HG03521 (cell line): ENCODE data around the gene OMA1.
"Not testable (repeated sequence)": the region's sequence is repeated elsewhere in the genome, so short reads cannot be mapped to it uniquely, and the experiment has no call there.

Source experiments
- ATAC-seq: cut with Tn5 transposase; IDR thresholded peaks from one replicate; pipeline ENCODE4 v1.9.1; 2021; ENCODE audit warnings: mild to moderate bottlenecking, moderate library complexity; ENCODE audit not compliant: unreplicated experiment

OMA1 gene

DNA sequence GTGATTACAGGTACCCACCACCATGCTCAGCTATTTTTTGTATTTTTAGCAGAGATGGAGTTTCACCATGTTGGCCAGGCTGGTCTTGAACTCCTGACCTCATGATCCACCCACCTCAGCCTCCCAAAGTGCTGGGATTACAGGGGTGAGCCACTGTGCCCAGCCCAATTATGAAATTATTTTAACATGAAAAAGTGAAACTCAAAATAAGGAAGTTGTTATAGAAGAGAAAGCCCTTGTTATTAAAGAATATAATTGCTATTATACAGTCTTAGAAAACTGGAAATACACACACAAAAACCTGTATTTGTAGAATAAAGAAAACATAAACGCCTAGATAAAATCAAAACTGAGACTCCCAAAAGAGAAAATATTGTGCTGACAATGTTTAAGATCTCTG, 14.7 kb downstream of the OMA1 start:
- ATAC-seq = not testable (repeated sequence)

DNA sequence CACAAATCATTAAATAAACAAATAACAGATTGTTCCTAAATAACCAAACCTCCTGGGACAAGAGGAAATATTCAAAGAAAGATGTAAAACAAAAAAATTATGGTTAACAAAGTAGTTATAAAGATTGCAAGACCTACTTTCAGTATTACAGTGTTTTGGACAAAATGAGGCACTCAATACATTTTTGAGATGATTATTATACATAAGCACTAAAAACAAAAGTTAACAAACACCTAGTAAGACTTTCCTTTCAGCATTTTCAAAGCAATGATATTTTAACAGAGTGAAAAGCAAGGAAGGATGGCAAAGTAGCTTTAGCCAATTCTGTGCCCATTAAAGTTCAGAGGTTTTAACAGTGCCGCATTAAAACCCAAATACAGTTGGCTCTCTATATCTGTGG, 17.2 kb downstream of the OMA1 start:
- ATAC-seq = no peak

DNA sequence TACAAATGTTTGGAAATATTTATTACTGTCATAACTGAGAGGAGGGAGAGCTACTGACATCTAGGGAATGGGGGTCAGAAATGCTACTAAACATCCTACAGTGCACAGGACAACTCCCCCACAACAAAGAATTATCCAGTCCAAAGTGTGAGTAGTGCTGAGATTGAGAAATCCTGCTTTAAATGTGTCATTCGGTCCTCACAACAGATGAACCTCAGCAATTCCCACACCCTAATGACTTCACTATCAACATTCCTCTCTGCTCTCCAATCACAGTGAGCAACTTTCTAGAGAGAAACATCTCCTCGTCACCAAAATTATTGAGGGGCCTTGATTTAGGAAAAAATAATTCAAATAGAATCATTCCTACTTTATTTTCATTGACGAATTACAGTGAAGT, 18.0 kb downstream of the OMA1 start:
- ATAC-seq = no peak

DNA sequence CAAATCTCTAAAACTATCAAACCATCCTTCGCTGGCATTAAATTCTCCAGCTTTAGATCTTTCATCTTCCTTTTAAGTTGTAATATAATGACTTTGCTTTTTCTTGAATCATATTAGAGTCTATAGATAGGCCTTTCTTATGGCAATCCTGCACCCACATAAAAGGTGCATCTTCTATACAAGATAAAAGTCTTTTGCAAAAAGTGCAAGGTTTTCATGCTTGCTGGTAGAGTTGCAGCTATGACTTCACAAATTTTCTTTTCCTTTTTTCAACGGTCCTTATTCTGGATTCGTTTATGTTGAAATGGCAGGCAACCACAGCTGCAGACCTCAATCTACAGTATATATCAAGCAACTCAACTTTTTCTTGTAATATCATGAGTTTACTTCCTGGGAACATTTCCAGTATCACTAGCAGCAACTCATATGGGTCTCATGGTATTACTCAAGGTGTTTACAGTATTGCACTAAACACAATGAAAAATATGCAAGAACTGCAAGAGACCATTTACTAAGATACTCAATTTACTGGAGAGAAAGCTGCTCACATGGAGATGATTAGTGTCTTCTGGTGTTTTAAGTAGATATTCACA, 22.1 kb downstream of the OMA1 start:
- no peak for ATAC-seq

DNA sequence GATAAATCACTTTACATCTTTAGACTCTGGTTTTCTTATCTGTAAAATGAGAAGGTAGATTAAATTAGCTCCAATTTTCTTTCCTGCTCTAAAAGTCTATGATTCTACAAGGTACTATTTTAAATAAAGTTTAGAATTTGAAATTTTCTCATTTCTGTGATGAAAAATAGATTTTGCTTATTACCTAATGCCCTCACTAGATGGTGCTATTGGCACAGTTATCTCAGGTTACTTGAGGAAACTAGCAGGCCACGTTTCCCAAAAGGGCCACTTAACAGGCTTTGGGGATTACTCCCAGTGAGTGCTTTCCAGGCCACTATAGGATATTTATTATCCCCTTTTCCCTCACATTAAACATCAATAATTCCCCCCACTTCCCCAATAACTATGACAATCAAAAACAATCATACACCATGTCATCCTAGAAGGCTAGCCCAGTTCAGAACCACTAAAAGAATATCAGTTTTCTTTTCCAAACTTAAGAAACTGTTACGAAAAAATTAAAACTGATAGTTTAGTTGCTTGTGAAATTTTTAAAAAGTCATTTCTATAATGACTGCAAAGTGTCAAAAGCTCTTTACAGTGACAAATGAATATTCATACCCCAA, 30.6 kb downstream of the OMA1 start:
- ATAC-seq = no peak

DNA sequence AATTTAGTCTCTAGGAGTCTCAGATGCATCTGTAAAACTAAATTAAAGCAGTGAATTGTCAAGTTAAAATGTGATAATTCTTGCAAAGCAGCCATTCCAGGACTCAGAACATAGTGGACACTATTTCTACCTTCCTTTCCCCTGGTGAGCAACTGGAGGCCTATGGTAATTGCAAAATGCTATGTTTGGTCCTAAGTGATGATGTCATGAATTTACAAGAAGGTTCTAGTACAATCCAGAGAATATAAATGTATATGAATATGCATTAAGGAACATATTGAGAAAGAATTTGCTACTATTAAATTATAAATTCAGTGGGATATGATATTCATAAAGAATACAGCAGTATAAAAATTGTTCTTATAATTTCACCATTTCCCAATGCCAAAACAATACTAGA, 32.6 kb downstream of the OMA1 start:
- no peak for ATAC-seq

DNA sequence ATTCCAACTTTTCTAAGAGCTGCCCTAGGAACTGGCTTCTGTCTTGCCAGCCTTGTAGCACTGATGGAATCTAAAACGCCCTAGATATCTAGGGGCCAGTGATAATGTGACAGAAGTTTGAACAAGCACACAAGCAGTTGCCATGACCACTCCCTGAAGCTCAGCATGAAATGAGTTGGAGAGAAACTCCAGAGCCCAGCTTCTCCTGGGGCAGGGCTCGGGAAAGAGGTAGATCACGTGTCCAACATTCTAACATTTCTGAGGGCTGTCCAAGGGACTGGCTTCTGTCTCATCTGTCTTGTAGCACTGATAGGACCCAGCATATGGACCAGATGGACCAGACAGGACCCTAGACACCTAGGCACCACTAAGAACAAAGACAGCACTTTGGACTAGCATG, 37.9 kb downstream of the OMA1 start:
- no peak for ATAC-seq

DNA sequence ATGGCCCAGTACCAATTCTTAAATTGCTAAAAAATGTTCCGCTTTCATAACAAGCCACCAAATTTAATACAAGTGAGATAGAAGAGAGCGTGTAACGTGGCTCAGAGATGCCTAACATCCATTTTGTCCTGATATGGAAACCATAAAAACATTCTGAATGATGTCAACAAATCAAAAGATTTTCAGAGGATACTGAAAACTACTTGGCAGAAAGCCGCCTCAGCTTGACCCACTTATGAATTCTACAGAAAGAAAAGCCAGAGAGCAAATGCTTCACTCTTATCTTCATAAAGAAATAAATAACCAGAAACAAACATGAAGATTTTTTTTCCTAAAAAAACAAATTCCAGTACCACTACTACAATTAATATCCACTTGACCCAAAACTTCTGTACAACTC, 41.2 kb downstream of the OMA1 start:
- ATAC-seq = no peak

DNA sequence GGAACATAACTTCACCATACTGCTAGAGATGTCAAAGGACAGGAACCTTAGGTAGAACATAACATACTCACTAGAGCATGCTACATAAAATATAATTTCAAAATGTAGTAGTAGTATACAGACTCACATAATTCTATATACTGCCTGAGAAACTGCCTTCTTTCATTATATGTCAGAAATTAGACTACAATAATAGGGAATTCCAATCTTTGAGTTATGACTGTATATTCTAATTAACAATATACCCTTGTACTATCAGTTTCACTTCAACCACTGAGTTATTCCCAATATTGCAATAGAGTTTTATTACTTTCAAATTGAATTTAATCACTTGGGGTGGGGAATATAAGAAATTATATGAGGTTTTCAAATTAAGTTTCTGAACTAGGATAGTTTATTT, 44.0 kb downstream of the OMA1 start:
- no peak for ATAC-seq

DNA sequence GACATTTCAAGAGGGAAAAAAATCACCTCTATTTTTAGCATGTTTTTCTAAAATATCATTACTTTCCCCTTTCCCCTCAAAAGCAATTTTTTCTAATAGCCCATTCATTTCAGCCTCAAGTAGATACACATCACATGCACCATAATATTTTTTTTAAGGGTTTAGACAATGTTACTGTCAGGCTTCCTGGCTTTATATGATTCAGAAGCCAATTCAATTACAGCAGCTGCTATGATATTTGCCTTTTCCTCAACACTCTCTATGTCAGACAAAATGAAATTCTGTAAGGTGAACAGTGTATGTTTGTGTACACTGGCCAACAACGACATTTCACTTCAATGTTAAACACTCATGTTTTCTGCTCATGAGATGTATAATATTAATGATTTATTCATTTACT, 46.5 kb downstream of the OMA1 start:
- ATAC-seq = no peak

DNA sequence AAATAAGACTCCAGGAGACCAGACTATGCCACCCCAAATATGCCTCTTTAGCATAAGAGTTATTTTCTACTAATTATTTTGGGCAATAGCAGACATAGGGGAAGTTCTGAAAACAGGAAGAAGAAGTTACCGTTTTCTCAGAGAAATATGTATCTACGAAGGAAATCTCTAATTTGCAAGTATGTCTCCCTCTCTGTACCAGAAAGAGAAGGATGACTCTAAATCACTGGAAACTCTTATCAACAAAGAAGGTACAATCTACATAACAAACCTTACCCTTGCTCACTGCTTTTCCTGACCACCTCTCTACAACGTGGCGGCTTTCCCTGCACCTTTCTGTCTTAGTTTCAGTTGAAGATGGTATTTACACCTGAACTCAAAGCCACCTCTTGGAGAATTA, 49.0 kb downstream of the OMA1 start:
- ATAC-seq = no peak

DNA sequence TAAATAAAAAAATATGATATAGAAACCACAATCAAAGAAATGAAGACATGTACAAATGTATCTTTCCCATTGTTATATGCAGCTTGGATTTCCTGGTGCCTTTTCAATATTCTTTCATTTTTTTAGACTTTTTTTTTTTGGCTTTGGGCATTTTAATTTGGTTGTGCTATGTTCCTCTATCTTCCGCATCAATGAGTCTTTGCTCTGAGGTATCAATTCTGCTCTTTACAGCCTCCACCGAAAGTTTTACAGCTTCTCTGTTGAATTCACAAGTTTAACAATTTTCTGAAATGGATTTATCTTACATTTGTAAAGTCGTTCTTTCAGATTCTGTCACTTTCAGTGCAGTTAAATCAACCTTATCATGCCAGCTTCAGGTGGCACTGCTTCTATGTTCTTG, 50.5 kb downstream of the OMA1 start:
- ATAC-seq = no peak

DNA sequence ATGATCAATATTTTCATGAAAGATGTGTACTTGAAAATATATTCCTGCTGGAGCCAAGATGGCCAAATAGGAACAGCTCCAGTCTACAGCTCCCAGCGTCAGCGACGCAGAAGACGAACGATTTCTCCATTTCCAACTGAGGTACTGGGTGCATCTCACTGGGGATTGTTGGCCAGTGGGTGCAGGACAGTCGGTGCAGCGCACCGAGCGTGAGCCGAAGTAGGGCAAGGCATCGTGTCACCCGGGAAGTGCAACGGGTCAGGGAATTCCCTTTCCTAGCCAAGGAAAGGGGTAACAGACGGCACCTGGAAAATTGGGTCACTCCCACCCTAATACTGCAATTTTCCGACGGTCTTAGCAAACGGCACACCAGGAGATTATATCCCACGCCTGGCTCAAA, 57.6 kb downstream of the OMA1 start:
- ATAC-seq = not testable (repeated sequence)

DNA sequence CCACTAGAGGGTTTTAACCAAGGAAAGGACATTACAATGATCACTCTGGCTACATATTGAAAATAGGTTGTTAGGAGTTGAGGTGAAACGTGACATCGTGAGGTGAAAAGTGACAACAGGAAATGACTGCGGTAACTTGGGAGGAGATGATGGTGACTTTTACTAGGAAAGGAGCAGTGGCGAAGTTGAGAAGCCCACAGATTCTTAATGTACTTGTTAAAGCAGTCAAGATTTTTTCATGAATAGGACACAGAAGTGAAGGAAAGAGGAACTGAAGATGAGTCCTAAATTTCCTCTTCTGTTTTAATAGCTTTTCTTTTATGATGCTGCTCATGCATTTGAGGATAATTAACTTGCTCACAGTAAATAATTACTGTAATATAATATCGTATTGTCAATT, 59.5 kb downstream of the OMA1 start:
- no peak for ATAC-seq

DNA sequence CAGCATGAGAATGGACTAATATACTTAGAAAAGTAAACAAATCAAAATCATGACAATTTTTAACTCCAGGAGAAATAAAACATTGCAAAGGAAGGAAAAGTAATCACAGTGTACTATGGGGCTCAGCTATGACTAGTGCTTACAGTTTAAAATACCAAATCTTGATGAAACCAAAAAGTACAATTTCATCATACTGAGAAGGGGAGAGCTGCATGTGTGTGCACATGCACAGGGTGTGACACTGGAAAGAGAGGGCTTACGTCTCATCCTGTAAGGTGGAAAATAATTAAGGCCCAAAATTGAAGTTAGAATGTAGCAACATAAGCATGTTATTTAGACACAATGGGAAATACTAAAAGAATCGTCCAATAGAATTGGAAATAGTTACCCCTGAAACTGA, 64.6 kb downstream of the OMA1 start:
- no peak for ATAC-seq

DNA sequence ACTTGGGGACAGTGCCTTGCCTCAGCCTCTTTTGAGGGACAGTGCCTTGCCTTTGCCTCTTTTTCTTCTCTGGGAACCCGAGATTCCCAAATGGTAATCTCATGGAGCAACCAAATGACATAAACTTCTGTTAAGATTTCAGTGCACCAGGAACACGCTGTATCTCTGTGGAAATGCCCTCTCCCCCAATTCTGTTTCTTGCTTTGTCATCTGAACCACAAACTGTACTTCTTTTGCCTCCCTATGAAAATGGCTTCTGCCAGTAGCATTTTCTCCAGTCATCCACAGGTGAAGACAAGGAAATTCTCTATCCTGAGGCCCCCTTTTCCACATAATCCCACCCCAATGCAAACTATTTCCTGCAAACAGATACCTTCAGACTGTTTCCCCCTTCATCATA, 66.3 kb downstream of the OMA1 start:
- ATAC-seq = no peak

DNA sequence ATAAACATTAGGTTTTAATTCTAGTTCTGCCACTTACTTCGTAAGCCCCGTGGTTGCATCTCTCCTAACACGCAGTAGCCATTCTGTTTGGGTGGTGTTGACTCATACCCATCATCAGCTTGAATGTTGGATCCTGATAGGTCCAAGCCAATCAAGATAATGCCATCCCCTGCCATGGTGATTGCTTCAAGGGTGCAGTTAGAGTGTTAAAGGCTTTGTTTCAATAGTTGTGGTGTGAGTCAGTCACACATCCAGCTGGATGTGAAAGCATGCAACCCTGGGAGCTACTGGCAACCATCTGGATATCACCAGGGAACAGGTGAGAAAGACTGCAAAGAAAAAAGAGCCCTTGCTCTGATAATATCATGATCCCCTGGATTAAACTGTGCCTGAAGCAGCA, 69.1 kb downstream of the OMA1 start:
- ATAC-seq = no peak

DNA sequence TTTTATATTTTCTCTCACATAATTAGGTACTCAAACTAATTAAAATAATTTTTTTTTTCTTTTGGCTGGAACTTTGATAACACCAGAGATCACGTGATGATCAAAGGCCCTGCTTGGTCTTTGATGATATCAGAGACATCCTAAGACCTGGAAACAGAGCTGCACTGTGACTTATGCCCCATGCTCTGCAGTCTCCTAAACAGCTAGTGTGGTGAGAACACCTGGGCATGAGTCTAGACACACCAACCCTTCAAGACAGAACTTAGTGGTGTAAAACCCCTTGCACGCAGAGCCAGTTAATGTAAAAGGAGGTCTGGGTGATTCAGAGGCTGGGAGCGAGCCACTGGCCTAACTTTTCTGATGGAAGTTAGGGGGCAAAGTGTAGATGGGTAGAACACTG, 70.3 kb downstream of the OMA1 start:
- ATAC-seq = no peak

DNA sequence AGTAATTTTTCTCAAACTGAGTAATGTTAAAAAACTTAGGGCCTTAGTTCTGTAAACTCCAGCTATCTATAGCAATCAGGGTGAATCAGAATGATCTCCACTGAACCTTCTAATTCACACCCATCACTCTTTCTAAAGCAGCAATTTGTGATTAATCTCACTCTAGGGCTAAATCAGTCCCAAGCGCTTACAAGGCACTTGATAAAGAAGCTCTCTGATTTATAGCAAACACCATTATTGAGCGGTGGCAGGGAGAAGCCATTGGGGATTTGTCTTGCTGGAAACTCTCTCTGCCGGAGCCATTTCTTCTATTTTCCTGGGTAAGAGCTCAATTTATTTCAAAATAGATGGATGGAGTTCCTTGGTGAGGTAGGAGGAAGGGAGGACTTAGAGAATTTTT, 77.0 kb downstream of the OMA1 start:
- no peak for ATAC-seq

DNA sequence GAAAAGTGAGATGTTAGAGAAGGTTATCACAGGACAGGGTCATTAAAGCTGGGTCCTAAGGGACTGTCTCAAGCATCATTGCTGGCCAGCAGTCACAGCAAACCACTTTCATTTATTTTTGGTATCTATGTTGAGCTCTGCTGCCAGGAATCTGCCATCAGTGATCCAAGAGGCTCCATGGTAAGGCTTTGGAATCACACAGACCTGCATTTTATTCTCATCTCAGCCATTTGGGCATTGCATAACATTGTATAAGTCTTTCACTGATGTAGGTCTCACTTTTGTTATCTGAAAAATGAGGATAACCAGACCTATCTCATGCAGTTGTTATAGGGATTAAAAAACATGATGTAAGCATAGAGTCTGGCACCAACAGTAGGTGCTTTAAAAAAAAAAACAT, 77.5 kb downstream of the OMA1 start:
- no peak for ATAC-seq

DNA sequence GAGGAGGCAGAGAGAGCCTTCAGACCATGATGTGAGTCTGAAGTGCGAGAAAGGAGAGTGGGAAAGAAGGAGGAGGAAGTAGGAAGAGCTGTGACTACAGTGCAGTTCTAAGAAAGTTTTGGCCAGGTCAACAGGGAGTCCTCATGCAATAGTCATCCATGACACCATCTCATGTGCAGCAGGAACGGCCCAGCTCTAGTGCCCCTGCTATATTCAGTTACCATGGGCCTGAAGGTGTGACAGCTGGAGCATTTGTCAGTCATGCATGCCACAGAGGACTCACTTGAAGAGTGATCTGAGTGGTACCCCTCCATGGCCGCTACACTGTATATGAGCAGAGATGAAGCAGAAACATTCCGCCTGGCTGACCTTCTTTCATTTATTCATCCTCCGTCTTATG, 77.9 kb downstream of the OMA1 start:
- ATAC-seq = no peak

DNA sequence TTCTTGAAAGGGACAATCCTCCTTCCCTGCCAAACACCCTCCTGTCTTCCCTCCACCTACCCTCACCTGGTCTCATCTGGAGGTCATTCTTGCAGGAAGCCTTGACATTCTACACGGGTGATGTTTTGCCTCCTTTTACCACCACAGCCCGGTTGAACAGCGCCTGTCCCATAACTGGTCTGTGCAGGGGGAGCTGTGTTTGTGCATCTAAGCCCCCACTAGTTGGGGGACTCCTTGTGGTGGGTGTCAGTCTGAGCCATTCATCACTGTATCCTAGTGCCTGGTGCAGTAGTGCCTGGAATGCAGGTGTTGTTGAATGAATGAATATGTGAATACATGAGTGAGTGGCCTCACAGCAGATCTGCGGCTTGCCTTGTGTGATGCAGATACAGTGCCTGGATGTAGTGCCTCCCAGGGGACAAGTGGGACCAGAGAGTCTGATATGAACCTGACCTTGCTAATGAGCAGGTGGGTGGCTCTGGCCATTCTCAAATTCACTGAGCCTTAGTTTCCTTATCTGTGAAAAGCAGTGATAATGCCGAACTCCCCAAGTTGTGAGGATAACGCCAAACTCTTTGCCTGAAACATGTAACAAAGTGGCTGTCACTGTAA, 79.8 kb downstream of the OMA1 start:
- no peak for ATAC-seq
